ENCODE measurements around the gene DDX1. TPM values are rescaled to one million over a fixed set of nuclear protein-coding genes. Genes with fewer than 3 reads are reported as not detected.
"Not testable (repeated sequence)": the region's sequence is repeated elsewhere in the genome, so short reads cannot be mapped to it uniquely, and the experiment has no call there.

DDX1 gene
- total RNA-seq, 1 experiment from 2014 or later = 108 TPM

DNA sequence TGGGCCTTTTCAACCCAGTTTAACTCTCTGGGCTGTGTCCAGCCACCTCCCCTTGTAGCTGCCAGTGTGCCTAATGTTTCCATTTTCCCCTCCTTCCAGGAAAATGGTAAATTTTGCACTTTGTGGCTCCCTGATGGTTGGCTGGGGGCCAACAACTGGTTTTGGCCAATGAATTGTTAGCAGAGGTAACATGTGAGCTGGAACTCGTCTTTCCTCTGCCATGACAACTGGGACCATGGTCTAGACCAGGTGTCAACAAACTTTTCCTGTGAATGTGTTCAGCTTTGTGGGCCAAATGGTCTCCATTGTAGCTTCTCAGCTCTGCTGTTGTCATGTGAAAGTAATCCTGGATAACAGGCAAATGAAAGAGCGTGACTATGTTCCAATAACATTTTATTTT, 87.2 kb downstream of the DDX1 start:
- no peak for DNase-seq
- H3K36me3 ChIP-seq = no peaks in the 10 kb centered on the region
- no peaks in the 10 kb centered on the region for H3K9me3 ChIP-seq
- H3K4me3 ChIP-seq = no peak overlapping the region
- no peaks in the 10 kb centered on the region for H3K27me3 ChIP-seq

DNA sequence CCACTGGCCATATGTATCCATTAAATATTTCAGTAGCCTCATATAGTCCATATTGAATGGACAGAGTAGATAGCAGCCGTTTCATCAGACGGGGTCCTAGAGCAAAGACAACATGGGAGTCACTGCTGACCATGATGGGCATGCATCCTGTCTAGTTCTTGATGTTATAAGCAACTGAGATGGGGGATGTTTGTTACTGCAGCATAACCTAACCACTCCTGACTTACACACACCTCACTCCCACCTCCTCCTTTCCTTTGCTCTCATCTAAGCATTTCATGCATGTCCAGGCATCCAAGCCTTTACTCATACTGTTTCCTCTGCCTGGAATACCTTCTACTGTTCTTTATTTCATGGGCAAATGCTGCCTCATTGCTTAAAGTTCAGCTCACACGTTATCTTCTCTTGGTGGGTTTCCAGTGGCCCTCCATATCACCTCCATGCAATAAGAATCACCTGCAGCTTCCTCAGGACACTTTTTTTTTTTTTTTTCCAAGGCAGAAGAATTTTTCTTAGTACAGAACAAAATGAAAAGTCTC, 87.8 kb downstream of the DDX1 start:
- H3K36me3 ChIP-seq = no peaks in the 10 kb centered on the region
- no peaks in the 10 kb centered on the region for H3K9me3 ChIP-seq
- no peak overlapping the region for H3K4me3 ChIP-seq
- DNase-seq = no peak
- no peaks in the 10 kb centered on the region for H3K27me3 ChIP-seq

DNA sequence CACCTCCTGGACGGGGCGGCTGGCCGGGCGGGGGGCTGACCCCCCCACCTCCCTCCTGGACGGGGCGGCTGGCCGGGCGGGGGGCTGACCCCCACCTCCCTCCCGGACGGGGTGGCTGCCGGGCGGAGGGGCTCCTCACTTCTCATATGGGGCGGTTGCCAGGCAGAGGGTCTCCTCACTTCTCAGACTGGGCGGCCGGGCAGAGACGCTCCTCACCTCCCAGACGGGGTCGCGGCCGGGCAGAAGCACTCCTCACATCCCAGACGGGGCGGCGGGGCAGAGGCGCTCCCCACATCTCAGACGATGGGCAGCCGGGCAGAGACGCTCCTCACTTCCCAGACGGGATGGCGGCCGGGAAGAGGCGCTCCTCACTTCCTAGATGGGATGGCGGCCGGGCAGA, 88.5 kb downstream of the DDX1 start:
- H3K4me3 ChIP-seq, H3K27me3 ChIP-seq, H3K36me3 ChIP-seq, DNase-seq, H3K9me3 ChIP-seq: not testable (repeated sequence)

Other genes starting within 250 kb of the DDX1 start
- 27.9 and 78.9 TPM in 2 replicates for gene NBAS, start 30.5 kb upstream of the DDX1 start, total RNA-seq (2014; rRNA removed; shearing (Covaris generic); ENCODE audit: low replicate concordance)

Measured in MG63 (cell line).